Mammary epithelial cell (primary cell): ENCODE measurements around the gene TRABD2A.

Experiments
- EZH2 ChIP-seq: IDR thresholded peaks from 2 replicates; pipeline ENCODE4 v1.6.1; 2012; ENCODE audit warnings: low read length, inconsistent platforms, borderline replicate concordance
- TF ChIP-seq, protein P1 (sequence below), 2 donors: IDR thresholded peaks in 1 of 2; conservative IDR thresholded peaks in 1 of 2; 2 replicates each; pipeline ENCODE4 v1.5.1; 2011 to 2012; ENCODE audit warnings: inconsistent platforms in 2 of 2, low read length in 2 of 2, mild to moderate bottlenecking in 2 of 2, control low read depth in 1 of 2, low read depth in 1 of 2; ENCODE audit not compliant: insufficient read depth in 1 of 2; ENCODE audit errors: extremely low read depth in 1 of 2

DNA sequence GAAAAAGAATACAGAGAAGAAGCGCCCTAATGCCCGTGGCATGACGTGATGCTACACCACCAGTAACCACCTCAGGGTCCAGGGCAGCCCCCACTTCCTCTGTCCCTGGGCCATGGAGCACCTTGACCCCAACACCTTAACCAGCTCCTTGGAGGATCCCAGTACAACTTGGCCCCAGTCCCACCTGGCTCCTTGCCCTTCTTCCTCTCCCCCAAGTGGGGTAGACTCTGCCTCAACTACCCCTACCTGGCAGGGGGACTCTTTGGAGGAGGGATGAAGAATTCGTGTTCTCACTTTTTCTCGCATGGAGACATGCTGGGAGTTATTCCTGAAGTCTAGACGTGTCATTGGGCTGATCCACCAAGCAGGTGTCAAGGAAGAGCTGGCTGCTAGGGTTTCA, 18.9 kb downstream of the TRABD2A start:
- TF ChIP-seq, protein P1, sequence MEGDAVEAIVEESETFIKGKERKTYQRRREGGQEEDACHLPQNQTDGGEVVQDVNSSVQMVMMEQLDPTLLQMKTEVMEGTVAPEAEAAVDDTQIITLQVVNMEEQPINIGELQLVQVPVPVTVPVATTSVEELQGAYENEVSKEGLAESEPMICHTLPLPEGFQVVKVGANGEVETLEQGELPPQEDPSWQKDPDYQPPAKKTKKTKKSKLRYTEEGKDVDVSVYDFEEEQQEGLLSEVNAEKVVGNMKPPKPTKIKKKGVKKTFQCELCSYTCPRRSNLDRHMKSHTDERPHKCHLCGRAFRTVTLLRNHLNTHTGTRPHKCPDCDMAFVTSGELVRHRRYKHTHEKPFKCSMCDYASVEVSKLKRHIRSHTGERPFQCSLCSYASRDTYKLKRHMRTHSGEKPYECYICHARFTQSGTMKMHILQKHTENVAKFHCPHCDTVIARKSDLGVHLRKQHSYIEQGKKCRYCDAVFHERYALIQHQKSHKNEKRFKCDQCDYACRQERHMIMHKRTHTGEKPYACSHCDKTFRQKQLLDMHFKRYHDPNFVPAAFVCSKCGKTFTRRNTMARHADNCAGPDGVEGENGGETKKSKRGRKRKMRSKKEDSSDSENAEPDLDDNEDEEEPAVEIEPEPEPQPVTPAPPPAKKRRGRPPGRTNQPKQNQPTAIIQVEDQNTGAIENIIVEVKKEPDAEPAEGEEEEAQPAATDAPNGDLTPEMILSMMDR (conservative IDR thresholded peaks at IDR 0.05 in 1 of 2, IDR thresholded peaks at IDR 0.05 in 1 of 2; ENCODE audit: extremely low read depth in 1 of 2, insufficient read depth in 1 of 2, low read depth in 1 of 2, low read length in 2 of 2), result no peak
- TF ChIP-seq EZH2, result no peak
